PC-3 (cell line): ENCODE data around the gene HERC2. TPM values are rescaled to one million over a fixed set of nuclear protein-coding genes. Genes with fewer than 3 reads are reported as not detected.

ENCODE experiments used
- ATAC-seq: fragments of 200-7000 bp; cut with Tn5 transposase; 2 replicates; pipeline ENCODE4 v1.9.1; 2020; ENCODE audit warnings: mild to moderate bottlenecking, moderate library complexity
- BruUV-seq: library from RNA; stranded (reverse); fragments of 400-500 nt; replicated peaks from 2 replicates; lab custom pipeline; 2021; lab: Mats Ljungman, UMichigan
- CTCF ChIA-PET: fragments of 300-600 bp; sonication (Branson Sonifier 250); formaldehyde crosslinking; loops from one replicate; lab custom pipeline; 2022; ENCODE audit warnings: antibody characterized with exemption; lab: Charles Lee
- POLR2A ChIA-PET: fragments of 300-600 bp; sonication (Branson Sonifier 250); formaldehyde crosslinking; loops from one replicate; lab custom pipeline; 2022; ENCODE audit warnings: antibody characterized with exemption; ENCODE audit not compliant: unreplicated experiment; lab: Charles Lee
- DNase-seq: peaks from one replicate; pipeline ENCODE4 v3.0.0-alpha.2; 2015
- H2AFZ ChIP-seq: fragments of 300-600 bp; sonication (generic); 2 replicates; pipeline ENCODE4 v1.6.0; 2016; ENCODE audit warnings: antibody characterized with exemption, low read length
- H3F3A ChIP-seq: fragments of 300-600 bp; sonication (generic); one replicate; pipeline ENCODE4 v1.6.0; 2017; ENCODE audit warnings: antibody characterized with exemption, low read length, control low read depth, mild to moderate bottlenecking; ENCODE audit not compliant: unreplicated experiment
- H3K27ac ChIP-seq: fragments of 300-600 bp; sonication (generic); 2 replicates; pipeline ENCODE4 v1.5.1; 2016; ENCODE audit warnings: mild to moderate bottlenecking, low read length
- H3K27me3 ChIP-seq: fragments of 300-600 bp; sonication (generic); 2 replicates; pipeline ENCODE4 v1.6.1; 2016; ENCODE audit warnings: low read length, mixed read lengths
- H3K36me3 ChIP-seq: fragments of 300-600 bp; sonication (generic); 2 replicates; pipeline ENCODE4 v1.6.1; 2016; ENCODE audit warnings: low read depth, mixed run types, low read length, mixed read lengths
- H3K4me1 ChIP-seq: fragments of 300-600 bp; sonication (generic); 2 replicates; pipeline ENCODE4 v1.5.1; 2016; ENCODE audit warnings: low read length; ENCODE audit not compliant: insufficient read depth
- H3K4me2 ChIP-seq: fragments of 300-600 bp; sonication (generic); 2 replicates; pipeline ENCODE4 v1.6.0; 2016; ENCODE audit warnings: low read length
- H3K4me3 ChIP-seq: fragments of 300-600 bp; sonication (generic); 2 replicates; pipeline ENCODE4 v1.5.1; 2016; ENCODE audit warnings: mild to moderate bottlenecking, low read length, mixed read lengths
- H3K79me2 ChIP-seq: fragments of 300-600 bp; sonication (generic); 2 replicates; pipeline ENCODE4 v1.6.1; 2017; ENCODE audit warnings: low read length, mixed read lengths
- H3K9ac ChIP-seq: fragments of 300-600 bp; sonication (generic); 2 replicates; pipeline ENCODE4 v1.6.0; 2016; ENCODE audit warnings: mild to moderate bottlenecking, low read length
- H3K9me2 ChIP-seq: fragments of 300-600 bp; sonication (generic); replicated peaks from 2 replicates; pipeline ENCODE4 v1.6.1; 2016; ENCODE audit warnings: mixed run types, low read length, mixed read lengths
- H3K9me3 ChIP-seq: fragments of 300-600 bp; sonication (generic); 2 replicates; pipeline ENCODE4 v1.6.1; 2016; ENCODE audit warnings: low read length, mixed read lengths
- H4K20me1 ChIP-seq: fragments of 300-600 bp; sonication (generic); 2 replicates; pipeline ENCODE4 v1.6.1; 2016; ENCODE audit warnings: low read length, mixed read lengths
- EZH2 ChIP-seq: fragments of 300-600 bp; sonication (generic); IDR thresholded peaks from one replicate; pipeline ENCODE4 v1.6.1; 2017; ENCODE audit warnings: antibody characterized with exemption, mild to moderate bottlenecking, low read length; ENCODE audit not compliant: unreplicated experiment
- EZH2phosphoT487 ChIP-seq: fragments of 300-600 bp; sonication (generic); IDR thresholded peaks from 2 replicates; pipeline ENCODE4 v1.6.1; 2018; ENCODE audit warnings: mild to moderate bottlenecking, antibody characterized with exemption, low read length, borderline replicate concordance
- intact Hi-C: fragments of 100-400 bp; cut with micrococcal nuclease; formaldehyde crosslinking; loops from 2 replicates; pipeline ENCODE4 v1.9.0; 2023
- total RNA-seq: library from RNA; depleted of rRNA; stranded (reverse); fragments of >200 nt; gene quantifications from 2 replicates; pipeline ENCODE4 v1.2.3, GENCODE V29; 2014
- TF ChIP-seq, protein P1 (sequence below): fragments of 300-600 bp; sonication (generic); conservative IDR thresholded peaks from 2 replicates; pipeline ENCODE4 v1.5.1; 2017; ENCODE audit warnings: antibody characterized with exemption, low read depth, mild to moderate bottlenecking, low read length

The HERC2 gene
- total RNA-seq, 1 experiment from 2014 or later, result 45.9 TPM

DNA sequence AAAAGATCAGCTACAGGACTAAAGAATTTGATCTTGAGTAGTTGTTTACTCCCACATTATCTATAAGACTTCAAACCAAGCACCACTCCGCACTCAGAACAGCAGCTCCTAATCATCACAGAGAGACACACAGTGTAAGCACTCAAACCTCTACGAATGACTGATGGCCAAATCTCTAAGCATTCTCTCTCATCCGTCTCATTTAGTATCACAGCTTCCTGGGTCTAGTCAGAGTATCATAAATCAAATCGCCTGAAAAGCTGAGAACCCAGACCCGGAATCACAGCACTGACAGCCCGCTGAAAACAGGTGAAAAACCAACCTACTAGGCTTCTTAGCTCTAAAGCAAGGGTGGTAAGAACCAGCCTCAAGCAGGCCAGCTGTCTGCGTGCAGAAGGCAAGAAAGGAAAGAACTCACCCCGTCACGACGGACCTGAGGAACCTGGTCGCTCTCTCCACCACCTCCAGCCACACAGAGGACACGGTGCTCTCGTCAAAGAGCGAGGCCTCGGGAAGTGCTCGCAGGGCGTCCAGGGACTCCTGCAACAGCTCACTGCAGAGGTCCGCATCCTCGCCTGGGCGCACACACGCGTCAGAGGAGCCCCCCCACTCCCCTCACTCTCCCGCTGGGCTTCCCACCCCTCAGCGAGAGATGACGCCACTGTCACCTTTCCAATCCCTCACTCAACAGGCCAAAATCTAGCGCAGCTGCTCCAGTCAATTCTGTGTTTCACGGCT lies 47.9 kb downstream of the HERC2 start:
- DNase-seq (no peak), ATAC-seq (no peak)
- intact Hi-C loops, result no loop called here
- TSS peak; percentile 13 for BruUV-seq
- no peaks in the 10 kb centered on the region for H3K9me3 ChIP-seq
- peaks cover 19% of the 10 kb centered on the region for H3K36me3 ChIP-seq
- H3K27me3 ChIP-seq, result no peaks in the 10 kb centered on the region
- H3K4me2 ChIP-seq, result no peak overlapping the region
- peaks cover 4% of the 10 kb centered on the region; the same call in 1 of the 2 replicates for H3K79me2 ChIP-seq
- CTCF ChIA-PET, result no interaction called here
- H4K20me1 ChIP-seq, result no peaks in the 10 kb centered on the region
- H2AFZ ChIP-seq, result no peak overlapping the region
- no peaks in the 10 kb centered on the region for H3K4me1 ChIP-seq
- H3F3A ChIP-seq, result no peaks in the 10 kb centered on the region
- no peaks in the 10 kb centered on the region for H3K9me2 ChIP-seq
- TF ChIP-seq EZH2phosphoT487, result no peak
- no peak for TF ChIP-seq EZH2
- TF ChIP-seq, protein P1, sequence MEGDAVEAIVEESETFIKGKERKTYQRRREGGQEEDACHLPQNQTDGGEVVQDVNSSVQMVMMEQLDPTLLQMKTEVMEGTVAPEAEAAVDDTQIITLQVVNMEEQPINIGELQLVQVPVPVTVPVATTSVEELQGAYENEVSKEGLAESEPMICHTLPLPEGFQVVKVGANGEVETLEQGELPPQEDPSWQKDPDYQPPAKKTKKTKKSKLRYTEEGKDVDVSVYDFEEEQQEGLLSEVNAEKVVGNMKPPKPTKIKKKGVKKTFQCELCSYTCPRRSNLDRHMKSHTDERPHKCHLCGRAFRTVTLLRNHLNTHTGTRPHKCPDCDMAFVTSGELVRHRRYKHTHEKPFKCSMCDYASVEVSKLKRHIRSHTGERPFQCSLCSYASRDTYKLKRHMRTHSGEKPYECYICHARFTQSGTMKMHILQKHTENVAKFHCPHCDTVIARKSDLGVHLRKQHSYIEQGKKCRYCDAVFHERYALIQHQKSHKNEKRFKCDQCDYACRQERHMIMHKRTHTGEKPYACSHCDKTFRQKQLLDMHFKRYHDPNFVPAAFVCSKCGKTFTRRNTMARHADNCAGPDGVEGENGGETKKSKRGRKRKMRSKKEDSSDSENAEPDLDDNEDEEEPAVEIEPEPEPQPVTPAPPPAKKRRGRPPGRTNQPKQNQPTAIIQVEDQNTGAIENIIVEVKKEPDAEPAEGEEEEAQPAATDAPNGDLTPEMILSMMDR, result no peak
- no peak overlapping the region for H3K27ac ChIP-seq
- POLR2A ChIA-PET, result no interaction called here
- no peak overlapping the region for H3K4me3 ChIP-seq
- no peak overlapping the region for H3K9ac ChIP-seq

DNA sequence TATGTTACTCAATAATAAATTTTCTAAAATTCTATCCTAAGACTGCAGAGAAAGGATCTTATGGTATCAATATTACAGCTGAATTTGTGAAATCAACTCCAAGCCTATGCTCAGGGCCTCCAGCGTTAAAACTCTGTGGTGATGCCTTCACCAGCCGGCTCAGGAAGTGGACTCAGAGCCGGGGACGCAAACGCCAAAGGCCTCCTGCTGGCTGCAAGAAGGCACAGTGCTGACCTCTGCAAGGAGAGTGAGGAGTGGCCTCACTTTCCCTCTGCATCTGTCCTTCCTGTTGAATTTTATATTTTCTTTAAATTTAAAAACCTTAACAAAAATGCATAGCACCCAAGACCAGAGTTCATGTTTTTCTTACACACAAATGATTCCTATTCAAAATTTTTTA lies 48.5 kb downstream of the HERC2 start:
- TF ChIP-seq, protein P1, result no peak
- no peak for TF ChIP-seq EZH2
- no peak for TF ChIP-seq EZH2phosphoT487
- Histone ChIP-seq H3F3A (no peaks in the 10 kb centered on the region), H3K9ac (no peak overlapping the region), H3K4me2 (no peak overlapping the region), H3K9me2 (no peaks in the 10 kb centered on the region), H3K4me1 (no peaks in the 10 kb centered on the region), H3K9me3 (no peaks in the 10 kb centered on the region), H3K4me3 (no peak overlapping the region), H3K36me3 (peaks cover 16% of the 10 kb centered on the region; the same call in 1 of the 2 replicates), H3K27me3 (no peaks in the 10 kb centered on the region), H3K79me2 (peaks cover 3% of the 10 kb centered on the region; the same call in 1 of the 2 replicates), H4K20me1 (no peaks in the 10 kb centered on the region), H2AFZ (no peak overlapping the region), H3K27ac (no peak overlapping the region)
- intact Hi-C loops, result no loop called here
- BruUV-seq, result no TSS peak
- DNase-seq (no peak), ATAC-seq (0 out of 2 replicates have a peak, but pooled peaks have one; percentile 33)
- POLR2A ChIA-PET, result no interaction called here
- CTCF ChIA-PET, result no interaction called here

DNA sequence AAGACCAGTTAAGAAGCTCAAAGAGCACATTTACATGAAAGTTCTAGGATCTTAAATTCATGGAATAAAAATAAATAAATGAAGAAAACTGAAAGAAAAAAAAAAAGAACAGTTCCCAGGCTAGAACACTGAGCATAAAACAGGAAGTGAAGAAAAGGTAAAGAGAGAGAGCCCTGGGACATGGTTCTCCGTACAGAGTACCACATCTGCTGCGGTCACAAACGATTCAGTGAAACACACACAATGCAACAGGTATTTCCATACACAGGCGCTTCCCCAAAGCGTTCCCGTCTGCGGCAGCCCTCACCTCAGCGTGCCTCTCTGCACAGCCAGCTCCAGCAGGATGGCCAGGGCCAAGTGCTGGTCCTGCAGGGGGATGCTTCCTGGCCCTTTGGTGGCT lies 49.4 kb downstream of the HERC2 start:
- Histone ChIP-seq H3K36me3 (peaks cover 22% of the 10 kb centered on the region), H3K4me3 (no peak overlapping the region), H3K4me1 (no peaks in the 10 kb centered on the region), H3K9ac (no peak overlapping the region), H2AFZ (no peak overlapping the region), H3K9me2 (no peaks in the 10 kb centered on the region), H3K79me2 (no peaks in the 10 kb centered on the region), H3K4me2 (no peak overlapping the region), H3K27ac (no peak overlapping the region), H3F3A (no peaks in the 10 kb centered on the region), H3K27me3 (no peaks in the 10 kb centered on the region), H3K9me3 (no peaks in the 10 kb centered on the region), H4K20me1 (no peaks in the 10 kb centered on the region)
- no TSS peak for BruUV-seq
- CTCF ChIA-PET, result no interaction called here
- ATAC-seq (no peak), DNase-seq (no peak)
- intact Hi-C loops, result no loop called here
- POLR2A ChIA-PET, result no interaction called here
- TF ChIP-seq, protein P1, result no peak
- TF ChIP-seq EZH2phosphoT487 (no peak), EZH2 (no peak)
